ENCODE results near the gene SPOUT1. TPM values are rescaled to one million over a fixed set of nuclear protein-coding genes. Genes with fewer than 3 reads are reported as not detected.
A peak's percentile ranks its signal among the peaks of the same experiment; 100 is the strongest.
"Not testable (repeated sequence)": the region's sequence is repeated elsewhere in the genome, so short reads cannot be mapped to it uniquely, and the experiment has no call there.

Gene SPOUT1
- total RNA-seq, 2 experiments from 2014 or later: 72.9 to 82.3 TPM

DNA sequence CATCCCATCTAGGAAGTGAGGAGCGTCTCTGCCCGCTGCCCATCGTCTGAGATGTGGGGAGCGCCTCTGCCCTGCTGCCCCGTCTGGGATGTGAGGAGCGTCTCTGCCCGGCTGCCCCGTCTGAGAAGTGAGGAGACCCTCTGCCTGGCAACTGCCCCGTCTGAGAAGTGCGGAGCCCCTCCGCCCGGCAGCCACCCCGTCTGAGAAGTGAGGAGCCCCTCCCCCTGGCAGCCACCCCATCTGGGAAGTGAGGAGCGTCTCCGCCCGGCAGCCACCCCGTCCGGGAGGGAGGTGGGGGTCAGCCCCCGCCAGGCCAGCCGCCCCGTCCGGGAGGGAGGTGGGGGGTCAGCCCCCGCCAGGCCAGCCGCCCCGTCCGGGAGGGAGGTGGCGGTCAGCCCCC, 49.5 kb downstream of the SPOUT1 start:
- H3K27ac Mint-ChIP-seq; H3K9me3 Mint-ChIP-seq; H3K27me3 Mint-ChIP-seq (ENCODE audit: low read depth); intact Hi-C loops (cut with micrococcal nuclease); H3K4me3 Mint-ChIP-seq; H3K36me3 Mint-ChIP-seq (ENCODE audit: low read depth); CTCF ChIA-PET; DNase-seq: not testable (repeated sequence)
- peaks cover 10% of the 10 kb centered on the region for H3K4me1 Mint-ChIP-seq (ENCODE audit: low read depth)

- no peaks in the 10 kb centered on the region for H3K36me3 Mint-ChIP-seq (ENCODE audit: low read depth)
- peaks cover 2% of the 10 kb centered on the region for H3K9me3 Mint-ChIP-seq
- CTCF ChIA-PET: no interaction called here
- no peaks in the 10 kb centered on the region for H3K27me3 Mint-ChIP-seq (ENCODE audit: low read depth)
- no peak for DNase-seq
- no peak overlapping the region for H3K27ac Mint-ChIP-seq
- peaks cover 12% of the 10 kb centered on the region for H3K4me1 Mint-ChIP-seq (ENCODE audit: low read depth)
- no peak overlapping the region for H3K4me3 Mint-ChIP-seq
- intact Hi-C loops (cut with micrococcal nuclease): loop anchor here (5.0 kb wide), 2 partner anchors 118 to 403 kb away; partner anchors contain the start of genes DYNC2I2 and URM1
These were observed 54.8 kb downstream of the SPOUT1 start for GRCh38 chr9:128774804-128775203.

DNA sequence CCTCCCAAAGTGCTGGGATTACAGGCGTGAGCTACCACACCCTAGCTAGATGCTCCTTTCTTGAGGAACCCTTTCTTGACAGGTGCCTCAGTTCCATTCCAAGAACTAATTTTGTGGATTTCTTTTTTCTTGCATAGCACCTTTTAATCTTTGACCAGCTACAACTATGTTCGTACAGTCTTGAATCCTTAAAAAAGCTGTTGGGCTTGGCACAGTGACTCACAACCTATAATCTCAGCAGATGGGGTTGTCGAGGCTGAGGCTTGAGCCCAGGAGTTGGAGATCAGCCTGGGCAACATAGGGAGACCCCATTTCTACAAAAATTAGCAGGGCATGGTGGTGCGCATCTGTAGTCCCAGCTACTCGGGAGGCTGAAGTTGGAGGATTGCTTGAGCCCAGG, 56.5 kb downstream of the SPOUT1 start:
- H3K27ac Mint-ChIP-seq: no peak overlapping the region
- peaks cover 18% of the 10 kb centered on the region for H3K4me1 Mint-ChIP-seq (ENCODE audit: low read depth)
- no peaks in the 10 kb centered on the region for H3K27me3 Mint-ChIP-seq (ENCODE audit: low read depth)
- CTCF ChIA-PET: no interaction called here
- peaks cover 2% of the 10 kb centered on the region for H3K9me3 Mint-ChIP-seq
- peak overlapping the region; percentile 81 for H3K4me3 Mint-ChIP-seq
- intact Hi-C loops (cut with micrococcal nuclease): loop anchor here (5.0 kb wide), 2 partner anchors 116 to 401 kb away; partner anchors contain the start of genes DYNC2I2 and URM1
- no peaks in the 10 kb centered on the region for H3K36me3 Mint-ChIP-seq (ENCODE audit: low read depth)
- DNase-seq: no peak

DNA sequence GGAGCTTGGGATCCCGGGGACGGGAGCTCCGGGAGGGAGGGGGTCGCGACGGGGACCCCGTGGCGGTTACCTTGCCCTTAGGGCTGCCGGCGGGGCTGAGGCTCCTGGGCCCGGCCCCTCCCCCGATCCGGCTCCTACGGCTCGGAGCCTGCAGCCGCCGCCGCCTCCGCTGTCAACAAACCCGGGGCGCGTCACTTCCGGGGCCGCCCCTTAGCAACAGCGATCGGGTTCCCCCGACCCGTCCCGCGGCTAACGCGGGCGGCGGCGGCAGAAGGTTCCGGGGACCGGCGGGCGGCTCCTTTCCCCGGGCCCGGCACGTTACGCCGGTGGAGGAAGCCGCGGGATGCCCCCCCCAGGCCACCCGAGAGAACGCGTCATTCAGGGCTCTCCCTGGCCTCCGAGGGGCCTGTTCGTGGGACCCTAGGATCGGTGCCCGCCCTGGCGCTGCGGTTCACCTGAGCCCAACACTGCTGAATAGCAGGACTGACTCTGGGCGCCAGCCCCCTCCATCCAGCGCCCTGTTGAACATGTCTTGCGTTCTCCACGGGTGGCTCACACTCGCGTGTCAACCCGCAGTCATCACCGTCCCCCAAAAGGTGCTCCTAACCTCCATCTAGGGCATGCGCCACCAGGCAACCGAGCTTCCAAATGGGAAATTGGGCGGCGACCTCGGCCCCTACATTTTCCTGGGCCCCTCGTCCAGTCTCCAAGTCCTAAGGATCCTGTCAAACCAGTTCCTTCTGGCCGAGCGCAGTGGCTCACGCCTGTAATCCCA, 57.7 kb downstream of the SPOUT1 start, which contains the start of gene ZER1:
Gene ZER1 (minus strand): TSS at position 183 of the 775 bp plus-strand sequence. CDS start 16,362 bp downstream, outside the sequence.
- peaks cover 2% of the 10 kb centered on the region for H3K36me3 Mint-ChIP-seq (ENCODE audit: low read depth)
- intact Hi-C loops (cut with micrococcal nuclease): loop anchor here (1.0 to 5.0 kb wide), 7 partner anchors 15 to 400 kb away; partner anchors contain the start of genes DYNC2I2, ENDOG, SET and SPTAN1

DNA sequence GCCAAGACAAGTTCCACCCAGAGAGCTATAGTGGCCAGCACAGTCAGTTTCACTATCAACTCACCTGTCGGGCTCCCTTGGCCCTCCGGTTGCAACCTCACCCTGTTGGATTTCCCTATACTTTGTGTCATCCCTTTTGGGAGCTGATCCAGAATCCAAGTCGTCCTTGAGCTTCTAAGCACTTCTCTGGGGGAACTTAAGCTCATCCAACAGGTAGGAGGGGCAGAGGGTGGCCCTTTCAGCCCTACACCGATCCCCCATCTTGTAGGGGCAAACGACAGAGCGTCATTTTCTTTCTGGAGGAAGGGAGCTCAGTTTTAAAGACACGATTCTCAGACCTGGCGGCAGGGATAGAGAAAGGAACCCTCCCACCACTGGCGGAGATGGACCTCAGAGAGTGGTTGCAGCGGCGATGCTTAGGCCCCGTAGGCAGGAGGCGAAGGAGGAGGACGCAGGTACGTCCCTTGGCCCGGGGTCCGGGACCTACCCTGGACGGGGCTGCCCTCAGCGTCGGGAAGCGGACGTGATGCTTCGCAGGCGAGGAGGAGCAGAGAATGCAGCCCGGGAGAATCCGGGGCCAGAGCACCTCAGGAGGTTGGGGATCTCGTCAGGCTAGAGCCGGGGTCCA, 58.4 kb downstream of the SPOUT1 start:
- peaks cover 24% of the 10 kb centered on the region for H3K4me1 Mint-ChIP-seq (ENCODE audit: low read depth)

More for the DNA sequence above, 57.7 kb downstream of the SPOUT1 start, which contains the start of gene ZER1:
- Mint-ChIP-seq H3K4me1 (ENCODE audit: low read depth) (peaks cover 24% of the 10 kb centered on the region), H3K9me3 (peaks cover 2% of the 10 kb centered on the region), H3K27me3 (ENCODE audit: low read depth) (no peaks in the 10 kb centered on the region), H3K4me3 (peak within 1 kb of the TSS; percentile 95), H3K27ac (peak within 1 kb of the TSS; percentile 90)
- DNase-seq: peak; percentile 95
- CTCF ChIA-PET: interaction anchor here (0.6 to 0.9 kb wide), 2 partner anchors 14 to 17 kb away, joined by 3 to 4 read pairs; no protein-coding TSS in a partner anchor

GRCh38 chr9:128770286-128771030, 59.1 kb downstream of the SPOUT1 start:
- H3K4me1 Mint-ChIP-seq (ENCODE audit: low read depth): peaks cover 24% of the 10 kb centered on the region
- peak overlapping the region; percentile 90 for H3K27ac Mint-ChIP-seq
- peak overlapping the region; percentile 95 for H3K4me3 Mint-ChIP-seq
- peaks cover 2% of the 10 kb centered on the region for H3K9me3 Mint-ChIP-seq
- no peak for DNase-seq
- no peaks in the 10 kb centered on the region for H3K27me3 Mint-ChIP-seq (ENCODE audit: low read depth)
- H3K36me3 Mint-ChIP-seq (ENCODE audit: low read depth): peaks cover 2% of the 10 kb centered on the region
- CTCF ChIA-PET: interaction anchor here (0.8 to 0.9 kb wide), 2 partner anchors 19 to 47 kb away, joined by 3 to 4 read pairs; no protein-coding TSS in a partner anchor
- intact Hi-C loops (cut with micrococcal nuclease): loop anchor here (1.0 to 5.0 kb wide), 6 partner anchors 46 to 398 kb away; partner anchors contain the start of genes DYNC2I2, ENDOG, SET and SPTAN1

More for the DNA sequence above, 58.4 kb downstream of the SPOUT1 start:
- Mint-ChIP-seq H3K36me3 (ENCODE audit: low read depth) (peaks cover 2% of the 10 kb centered on the region), H3K4me3 (peak overlapping the region; percentile 95), H3K9me3 (peaks cover 2% of the 10 kb centered on the region), H3K27me3 (ENCODE audit: low read depth) (no peaks in the 10 kb centered on the region), H3K27ac (peak overlapping the region; percentile 90)
- no peak for DNase-seq
- intact Hi-C loops (cut with micrococcal nuclease): loop anchor here (1.0 to 5.0 kb wide), 6 partner anchors 47 to 399 kb away; partner anchors contain the start of genes DYNC2I2, ENDOG, SET and SPTAN1
- CTCF ChIA-PET: interaction anchor here (0.9 kb wide), 1 partner anchor 18 kb away, joined by 3 read pairs; no protein-coding TSS in a partner anchor

Other genes with a start within 250 kb of the SPOUT1 start
- 10 to 100 TPM; 32.4 to 32.8 TPM for gene DYNC2I2, start 172.9 kb downstream of the SPOUT1 start, total RNA-seq
- gene SET, start 140.6 kb downstream of the SPOUT1 start, total RNA-seq: 100 to 1,000 TPM; 669 to 771 TPM
- gene PKN3, start 127.3 kb downstream of the SPOUT1 start, total RNA-seq: 1 to 10 TPM; 6.3 to 7.3 TPM
- 10 to 100 TPM; 50.9 to 53.1 TPM for gene ZDHHC12, start 105.7 kb downstream of the SPOUT1 start, total RNA-seq
- gene ZER1, start 57.9 kb downstream of the SPOUT1 start, total RNA-seq: 10 to 100 TPM in 1 of 2 experiments, 1 to 10 TPM in 1; 9.9 to 11.0 TPM
- 1 to 10 TPM; 8.3 to 9.0 TPM for gene TBC1D13, start 42.5 kb downstream of the SPOUT1 start, total RNA-seq
- 10 to 100 TPM in 1 of 2 experiments, 1 to 10 TPM in 1; 9.9 to 10.3 TPM for gene ENDOG, start 11.3 kb downstream of the SPOUT1 start, total RNA-seq
- 10 to 100 TPM; 29.6 to 33.6 TPM for gene KYAT1, start 52.2 kb upstream of the SPOUT1 start, total RNA-seq
- 10 to 100 TPM; 13.1 to 13.2 TPM for gene LRRC8A, start 52.3 kb upstream of the SPOUT1 start, total RNA-seq
- under 1 TPM; 0.44 to 0.50 TPM for gene PHYHD1, start 91.2 kb upstream of the SPOUT1 start, total RNA-seq
- 1 to 10 TPM; 2.5 to 2.7 TPM for gene DOLK, start 117.8 kb upstream of the SPOUT1 start, total RNA-seq
- gene NUP188, start 117.9 kb upstream of the SPOUT1 start, total RNA-seq: 100 to 1,000 TPM; 101 to 112 TPM
- 10 to 100 TPM; 38.0 to 38.2 TPM for gene SH3GLB2, start 198.5 kb upstream of the SPOUT1 start, total RNA-seq
- gene MIGA2, start 206.8 kb upstream of the SPOUT1 start, total RNA-seq: 10 to 100 TPM; 36.3 to 42.7 TPM